Measurements from ENCODE around the gene BAG3.

GRCh38 chr10:119640384-119640783, 10.8 kb upstream of the BAG3 start:
- TF ChIP-seq POLR2A (IDR thresholded peaks at IDR 0.05) (no peak), CTCF (IDR thresholded peaks at IDR 0.05 in 8 of 11, conservative IDR thresholded peaks at IDR 0.05 in 3 of 11) (no peak)
